IPS-18c (cell line): ENCODE data around the gene SFTPA2.
"Not testable (repeated sequence)": the region's sequence is repeated elsewhere in the genome, so short reads cannot be mapped to it uniquely, and the experiment has no call there.

Source experiments
- H3K4me3 ChIP-seq: 2 replicates; pipeline ENCODE4 v1.7.0; 2013; ENCODE audit warnings: low read depth, mild to moderate bottlenecking, low read length, moderate library complexity; ENCODE audit not compliant: insufficient read depth
- H3K9me3 ChIP-seq: one replicate; pipeline ENCODE4 v1.6.1; 2013; ENCODE audit warnings: mild to moderate bottlenecking, low read length, moderate library complexity; ENCODE audit not compliant: control insufficient read depth, insufficient read depth

SFTPA2 gene

GRCh38 chr10:79570624-79571023 lies 10.4 kb upstream of the SFTPA2 start:
- H3K9me3 ChIP-seq, H3K4me3 ChIP-seq: not testable (repeated sequence)

- Histone ChIP-seq H3K9me3 (no peaks in the 10 kb centered on the region), H3K4me3 (no peak overlapping the region)
Measured at GRCh38 chr10:79563426-79563825, 3.2 kb upstream of the SFTPA2 start.

DNA sequence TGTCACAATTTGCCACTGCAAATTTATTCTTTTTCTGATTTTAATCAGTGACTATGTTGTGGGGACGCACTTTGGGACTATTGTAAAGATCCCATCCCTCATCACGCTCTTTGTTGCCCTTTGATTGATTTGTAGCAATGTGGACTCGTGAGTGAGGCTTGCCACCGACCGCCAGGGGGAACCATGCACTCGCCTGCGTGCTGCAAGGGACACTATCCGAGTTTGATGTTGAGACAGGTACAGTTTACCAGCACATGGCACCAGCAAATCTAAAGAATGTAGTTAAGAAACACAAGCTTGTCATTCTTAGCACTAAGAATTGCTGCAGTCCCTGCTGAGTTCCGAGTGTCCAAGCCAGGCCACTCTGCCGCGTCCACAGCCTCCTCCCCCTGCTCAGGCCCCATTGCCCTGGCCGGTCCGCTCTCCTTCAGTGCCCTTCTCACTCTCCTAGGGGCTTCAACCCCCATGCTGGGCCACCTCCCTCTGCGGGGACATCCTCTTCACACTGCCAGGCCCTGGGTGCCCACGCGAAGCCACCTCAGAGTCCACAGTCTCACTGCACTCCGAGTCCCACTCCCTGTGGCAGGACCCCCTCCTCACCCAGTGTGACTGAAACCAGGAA lies 2.0 kb upstream of the SFTPA2 start:
- Histone ChIP-seq H3K4me3 (no peak overlapping the region), H3K9me3 (no peaks in the 10 kb centered on the region)

DNA sequence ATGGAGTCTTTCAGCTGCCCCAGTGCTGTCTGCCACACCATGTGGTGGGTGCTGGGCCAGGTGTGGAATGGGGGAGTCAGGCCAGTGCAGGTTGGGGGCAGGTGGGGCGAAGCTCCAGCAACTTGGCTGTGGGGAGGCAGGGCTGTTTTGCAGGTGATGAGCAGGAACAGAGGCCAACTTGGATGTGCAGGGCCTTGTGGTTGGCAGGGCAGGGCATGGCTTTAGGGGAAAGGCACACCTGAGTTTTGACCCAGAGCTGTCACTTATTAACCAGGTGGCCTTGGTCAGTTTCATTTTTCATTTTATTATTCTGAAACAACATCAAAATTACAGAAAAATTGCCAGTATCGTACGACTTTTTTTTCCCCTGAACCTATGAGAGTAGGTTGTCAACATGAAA lies 1.1 kb upstream of the SFTPA2 start:
- H3K4me3 ChIP-seq, result no peak overlapping the region
- no peaks in the 10 kb centered on the region for H3K9me3 ChIP-seq

- H3K4me3 ChIP-seq, result no peak overlapping the region
- no peaks in the 10 kb centered on the region for H3K9me3 ChIP-seq
Measured at GRCh38 chr10:79559726-79560125, 481 bp downstream of the SFTPA2 start.

GRCh38 chr10:79556961-79557360 lies 3.2 kb downstream of the SFTPA2 start:
- not testable (repeated sequence) for H3K4me3 ChIP-seq, H3K9me3 ChIP-seq

DNA sequence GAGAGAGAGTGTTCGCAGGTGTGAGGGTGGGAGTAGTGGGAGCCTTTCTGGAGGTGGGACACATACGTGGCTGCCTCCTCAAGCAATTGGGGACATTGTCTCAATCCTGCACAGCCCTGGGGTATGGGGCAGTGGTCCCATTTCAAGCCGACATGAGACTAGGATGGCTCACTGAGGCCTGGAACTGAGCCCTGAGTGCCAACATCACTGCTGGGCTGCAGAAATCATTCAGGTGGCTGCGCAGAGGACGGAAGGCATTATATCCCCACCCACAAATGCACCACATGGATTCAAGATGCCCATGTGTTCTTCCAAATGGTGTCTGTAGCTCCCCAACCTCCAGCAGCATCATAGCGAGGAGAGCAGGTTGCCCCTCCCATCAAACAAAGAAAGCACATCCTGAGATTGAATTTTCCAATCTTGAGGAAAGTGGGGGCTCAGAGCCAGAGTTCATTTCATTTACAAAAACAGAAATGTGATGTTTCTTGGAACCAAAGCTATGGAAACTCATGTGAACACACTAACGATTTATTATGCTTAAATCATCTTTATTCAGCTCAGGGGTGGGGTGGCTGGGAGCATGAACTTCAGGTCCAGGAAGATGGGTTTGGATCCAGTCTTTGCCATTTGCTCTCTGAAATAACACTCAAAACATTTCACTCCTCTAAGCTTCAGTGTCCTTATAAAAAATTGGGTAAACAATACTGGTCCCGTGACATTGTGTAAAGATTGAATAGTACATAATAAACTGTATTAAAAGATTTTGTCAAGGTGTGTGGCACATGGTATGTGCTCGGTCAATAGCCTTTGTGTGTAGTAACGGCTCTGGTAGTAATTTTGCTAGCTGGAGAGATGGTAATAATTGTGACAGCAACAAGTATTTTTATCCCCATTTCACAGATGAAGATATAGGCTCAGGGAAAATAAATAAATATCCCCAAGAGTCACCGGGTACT lies 4.6 kb downstream of the SFTPA2 start:
- Histone ChIP-seq H3K9me3 (no peaks in the 10 kb centered on the region), H3K4me3 (no peak overlapping the region)

- no peak overlapping the region for H3K4me3 ChIP-seq
- no peaks in the 10 kb centered on the region for H3K9me3 ChIP-seq
Measured at GRCh38 chr10:79552143-79552542, 8.1 kb downstream of the SFTPA2 start.

DNA sequence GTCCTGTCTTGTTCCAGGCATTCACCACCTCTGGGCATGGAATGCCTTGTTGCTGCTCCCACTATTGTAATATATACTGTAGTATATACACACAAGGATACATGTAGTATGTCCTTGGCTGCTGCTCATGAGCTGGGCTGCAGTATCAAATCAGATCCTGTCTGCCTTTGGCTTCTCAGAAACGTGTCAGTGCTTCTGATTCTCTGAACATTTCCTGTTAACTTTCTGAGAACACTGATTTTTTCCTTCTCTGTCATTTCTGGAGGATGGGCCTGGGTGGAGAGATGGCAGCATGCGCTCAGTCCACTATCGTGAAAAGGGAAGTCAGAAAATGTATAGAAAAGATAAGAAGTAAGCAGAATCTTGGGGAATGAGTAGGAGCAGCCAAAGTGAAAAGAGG lies 12.2 kb downstream of the SFTPA2 start:
- Histone ChIP-seq H3K4me3 (no peak overlapping the region), H3K9me3 (no peaks in the 10 kb centered on the region)

GRCh38 chr10:79547128-79547527 lies 13.1 kb downstream of the SFTPA2 start:
- not testable (repeated sequence) for H3K4me3 ChIP-seq, H3K9me3 ChIP-seq

DNA sequence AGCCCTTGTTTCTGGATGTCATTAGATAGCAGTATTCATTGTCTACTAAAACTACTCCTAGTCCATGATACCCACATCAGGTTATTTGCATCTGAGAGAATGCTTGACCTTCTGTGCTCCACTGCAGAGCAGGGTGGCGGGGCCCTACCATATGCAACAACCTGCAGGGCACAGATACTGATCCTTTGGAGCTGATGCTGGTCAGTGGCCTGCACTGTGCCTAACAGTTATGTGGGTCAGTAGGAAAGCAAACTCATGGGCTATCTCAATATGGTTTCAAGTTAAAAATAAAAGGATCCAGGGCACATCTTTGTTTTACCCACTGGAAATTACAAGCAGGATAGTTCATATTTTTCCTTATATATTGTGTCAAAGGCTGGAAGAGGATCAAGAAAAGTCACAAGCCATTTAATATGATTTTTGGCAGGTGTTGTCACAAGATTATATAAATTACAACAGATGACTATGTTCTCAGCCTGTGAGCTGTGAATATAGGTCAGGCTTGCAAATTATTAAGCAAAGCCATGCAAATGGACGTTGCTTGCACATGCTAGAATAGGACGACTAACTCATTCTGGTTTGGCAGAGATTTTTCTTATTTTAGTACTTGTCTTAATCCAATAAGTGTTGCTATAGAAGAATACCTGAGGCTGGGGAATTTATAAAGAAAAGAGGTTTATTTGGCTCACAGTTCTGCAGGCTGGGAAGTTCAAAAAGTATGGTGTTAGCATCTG lies 15.1 kb downstream of the SFTPA2 start:
- not testable (repeated sequence) for H3K4me3 ChIP-seq, H3K9me3 ChIP-seq

GRCh38 chr10:79544408-79544807 lies 15.8 kb downstream of the SFTPA2 start:
- not testable (repeated sequence) for H3K9me3 ChIP-seq, H3K4me3 ChIP-seq

- Histone ChIP-seq H3K4me3 (no peak overlapping the region), H3K9me3 (no peaks in the 10 kb centered on the region)
Measured at GRCh38 chr10:79542626-79543025, 17.6 kb downstream of the SFTPA2 start.

DNA sequence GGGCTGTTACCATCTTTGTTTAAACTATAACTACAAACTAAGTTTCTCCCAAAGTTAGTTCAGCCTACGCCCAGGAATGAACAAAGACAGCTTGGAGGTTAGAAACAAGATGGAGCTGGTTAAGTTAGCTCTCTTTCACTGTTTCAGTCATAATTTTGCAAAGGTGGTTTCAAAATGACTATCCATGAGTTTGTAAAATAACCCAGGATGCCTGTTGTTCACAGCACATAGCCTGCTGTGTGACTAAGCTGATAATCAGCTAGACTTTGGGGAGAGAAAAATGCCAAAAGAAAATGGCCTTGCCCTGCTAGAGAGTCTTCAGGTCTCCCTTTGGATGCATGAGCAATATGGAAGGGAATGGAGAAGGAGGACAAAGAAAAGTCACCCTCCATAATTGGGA lies 19.3 kb downstream of the SFTPA2 start:
- H3K4me3 ChIP-seq, H3K9me3 ChIP-seq: not testable (repeated sequence)

DNA sequence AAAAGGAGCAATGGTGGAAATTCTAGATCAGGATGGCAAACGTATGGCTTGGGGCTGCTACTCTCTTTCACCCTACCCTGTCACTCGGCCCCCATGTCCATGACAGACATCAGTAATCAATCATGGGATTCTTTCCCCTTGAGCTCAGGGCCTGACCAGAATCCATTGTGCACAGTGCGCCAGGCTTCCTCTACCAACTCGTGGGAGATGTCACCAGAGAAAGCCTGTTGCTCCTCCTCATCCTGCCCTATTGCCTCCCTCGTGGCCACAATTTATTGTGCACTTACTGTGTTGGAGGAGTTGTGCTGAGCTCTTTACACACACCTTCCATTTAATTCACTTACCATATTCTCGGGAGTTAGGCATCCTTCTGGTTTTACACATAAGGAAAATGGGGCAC lies 21.9 kb downstream of the SFTPA2 start:
- H3K9me3 ChIP-seq, H3K4me3 ChIP-seq: not testable (repeated sequence)

DNA sequence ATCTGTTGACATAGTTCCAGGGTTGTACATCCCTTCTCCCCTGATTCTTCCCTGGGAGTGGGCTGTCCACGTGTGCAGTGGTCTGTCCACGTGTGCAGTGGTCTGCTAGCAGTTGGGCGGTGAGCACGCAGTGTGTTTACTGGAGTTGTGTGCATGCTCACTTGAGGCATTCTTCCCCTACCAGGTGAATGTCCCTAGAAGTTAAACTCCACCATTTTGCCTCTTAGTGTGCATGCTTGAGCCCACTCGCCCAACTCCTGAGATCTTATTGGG lies 26.4 kb downstream of the SFTPA2 start:
- H3K4me3 ChIP-seq, H3K9me3 ChIP-seq: not testable (repeated sequence)

DNA sequence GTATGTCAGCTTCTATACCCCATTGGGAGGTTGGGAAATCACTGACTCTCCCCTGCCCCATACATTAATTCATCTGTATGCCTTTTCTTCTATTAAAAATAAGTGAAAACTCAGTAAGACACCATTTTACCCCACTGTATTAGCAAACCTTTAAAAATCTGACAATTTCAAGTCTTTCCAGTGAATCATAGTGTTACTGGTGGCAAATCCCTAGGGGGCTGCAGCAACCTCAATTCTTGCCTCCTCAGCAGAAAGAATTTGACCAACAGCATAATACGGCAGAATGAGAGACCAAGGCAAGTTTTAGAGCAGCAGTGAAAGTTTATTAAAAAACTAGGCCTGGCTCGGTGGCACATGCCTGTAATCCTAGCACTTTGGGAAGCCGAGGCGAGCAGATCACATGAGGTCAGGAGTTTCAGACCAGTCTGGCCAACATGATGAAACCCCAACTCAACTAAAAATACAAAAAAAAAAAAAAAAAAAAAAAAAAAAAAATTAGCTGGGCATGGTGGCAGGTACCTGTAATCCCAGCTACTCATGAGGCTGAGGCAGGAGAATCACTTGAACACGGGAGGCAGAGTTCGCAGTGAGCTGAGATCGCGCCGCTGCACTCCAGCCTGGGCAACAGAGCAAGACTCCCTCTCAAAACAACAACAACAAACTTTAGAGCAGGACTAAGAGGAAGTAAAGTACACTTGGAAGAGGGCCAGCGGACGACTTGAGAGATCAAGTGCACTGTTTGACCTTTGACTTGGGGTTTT lies 26.9 kb downstream of the SFTPA2 start:
- H3K4me3 ChIP-seq, H3K9me3 ChIP-seq: not testable (repeated sequence)

GRCh38 chr10:79528261-79528660 lies 31.9 kb downstream of the SFTPA2 start:
- H3K4me3 ChIP-seq, H3K9me3 ChIP-seq: not testable (repeated sequence)
